Activated CD8-positive, alpha-beta memory T cell treated with anti-CD3 and anti-CD28 coated beads for 4 hours (primary cell): ENCODE results near the gene MGAT4B.

Experiments used
- DNase-seq, 2 donors: peaks; one replicate each; pipeline ENCODE4 v3.0.0-alpha.2; 2020; ENCODE audit warnings: low read depth in 2 of 2

Gene MGAT4B

DNA sequence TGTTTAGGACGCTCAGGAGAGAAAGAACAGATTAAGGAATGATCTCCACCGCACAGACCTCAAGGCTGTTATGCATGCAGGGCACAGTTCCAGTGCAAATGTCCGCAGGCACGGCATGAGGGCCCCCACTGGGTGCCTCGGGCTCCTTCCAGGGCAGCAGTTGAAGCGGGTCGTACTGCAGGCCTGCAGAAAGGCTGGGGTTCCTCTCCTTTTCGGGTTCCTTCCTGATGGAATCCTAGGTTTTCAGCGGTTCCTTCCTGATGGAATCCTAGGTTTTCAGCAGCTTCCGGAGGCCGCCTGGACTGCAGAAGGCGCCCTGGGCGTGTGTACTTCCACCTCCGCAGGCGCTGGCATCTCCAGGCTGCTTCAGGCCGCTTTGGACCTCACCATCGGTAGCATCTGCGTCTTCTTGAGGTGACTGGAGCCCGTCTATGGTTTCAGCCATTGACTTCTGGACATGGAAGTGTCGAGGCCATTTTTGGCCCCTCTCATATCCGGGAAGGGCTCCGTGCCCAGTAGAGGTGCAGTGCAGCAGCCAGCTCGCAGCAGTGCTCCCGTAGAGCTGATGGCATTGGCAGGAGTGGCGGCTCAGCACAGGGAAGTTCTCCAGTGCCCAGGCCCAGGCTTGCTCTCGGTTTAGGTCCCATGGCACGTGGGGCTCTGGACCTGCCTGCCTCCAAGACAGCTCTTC lies 5.6 kb upstream of the MGAT4B start:
- no peak for DNase-seq

DNA sequence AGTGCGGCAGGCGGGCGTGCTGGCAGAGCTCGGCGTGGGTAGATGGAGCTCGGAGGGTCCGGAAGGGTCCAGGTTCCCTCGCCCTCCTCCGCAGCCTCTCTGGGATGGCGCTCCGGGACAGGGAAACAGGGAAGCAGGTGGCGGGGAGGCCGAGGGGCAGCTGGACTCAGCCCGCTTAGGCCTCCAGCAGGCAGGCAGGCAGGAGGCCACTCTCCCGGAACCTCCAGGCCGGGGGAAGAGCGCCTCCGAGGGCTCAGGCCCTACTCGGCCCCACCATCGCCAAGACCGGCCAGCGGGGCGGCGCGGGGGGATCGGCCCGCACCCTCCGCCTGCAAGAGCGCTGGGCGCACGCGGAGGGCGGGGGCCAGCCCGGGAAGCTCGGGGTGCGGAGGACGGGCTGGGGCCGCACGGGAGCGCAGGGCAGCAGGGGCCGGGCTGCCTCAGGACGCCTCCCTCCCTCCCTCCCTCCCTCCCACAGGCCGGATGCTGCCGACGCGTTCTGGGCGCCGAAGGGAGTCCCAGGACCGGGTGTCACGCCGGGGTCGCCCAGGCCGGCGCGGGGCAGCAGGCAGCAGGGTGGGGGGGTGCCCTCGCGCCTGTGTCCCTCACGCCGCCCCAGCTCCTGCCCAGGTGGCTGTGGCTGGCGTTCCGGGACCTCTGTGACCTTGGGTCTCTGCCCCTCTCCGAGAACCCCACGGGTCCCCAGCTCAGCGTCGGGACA lies 977 bp downstream of the MGAT4B start:
- no peak for DNase-seq

DNA sequence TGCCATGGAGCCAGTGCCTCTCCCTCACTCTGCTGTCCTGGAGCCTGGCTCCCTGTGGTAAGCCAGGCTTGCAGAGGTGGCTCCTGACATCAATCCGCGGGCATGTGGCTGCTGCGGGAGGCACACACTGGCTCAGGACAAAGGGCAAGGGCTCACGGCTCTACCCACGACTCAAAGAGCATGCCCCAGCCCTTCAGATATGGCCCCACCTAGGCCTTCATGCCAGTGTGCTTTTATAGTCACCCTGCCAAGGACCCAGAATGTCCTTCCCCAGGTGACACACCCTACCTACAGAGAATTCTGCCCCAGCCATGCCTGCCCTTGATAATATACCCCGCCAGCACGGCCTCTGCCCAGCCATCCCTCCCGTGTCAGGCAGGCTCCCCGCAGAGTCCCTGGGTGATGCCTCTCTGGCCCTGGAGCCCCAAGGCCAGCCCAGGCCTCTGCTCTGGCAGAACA lies 1.6 kb downstream of the MGAT4B start:
- DNase-seq, result no peak

- no peak for DNase-seq
These were observed 2.1 kb downstream of the MGAT4B start for GRCh38 chr5:179804555-179804947.

GRCh38 chr5:179803651-179804554 lies 2.8 kb downstream of the MGAT4B start:
- DNase-seq, result no peak

DNA sequence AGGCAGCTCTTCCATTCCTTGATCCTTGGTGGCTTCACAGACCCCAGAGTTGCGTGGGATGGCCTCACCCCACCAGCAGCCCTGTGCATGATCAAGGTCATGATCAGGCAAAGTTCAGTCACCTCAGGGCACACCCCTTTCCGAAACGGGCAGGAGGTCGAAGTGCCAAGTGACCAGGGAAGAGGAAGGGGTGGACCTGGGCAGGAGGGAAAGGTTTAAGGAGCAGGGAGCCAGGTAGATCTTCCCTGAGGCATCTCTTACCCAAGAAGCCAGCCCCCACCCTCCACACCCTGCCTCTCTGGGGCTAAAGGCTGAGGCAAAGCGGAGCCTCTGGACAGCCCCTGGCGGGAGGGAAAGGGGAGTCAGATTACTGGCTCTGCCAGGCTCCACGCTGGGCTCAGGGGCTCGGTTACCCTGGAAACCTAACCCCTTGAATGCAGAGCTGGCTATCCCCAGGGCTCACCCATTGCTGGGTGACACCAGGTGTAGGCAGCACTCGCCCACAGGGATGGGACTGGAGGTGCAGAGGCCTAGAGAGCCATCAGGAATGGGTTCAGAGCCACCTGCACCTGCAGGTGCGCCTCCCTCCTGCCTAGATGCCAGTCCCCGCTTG lies 3.6 kb downstream of the MGAT4B start:
- no peak for DNase-seq

DNA sequence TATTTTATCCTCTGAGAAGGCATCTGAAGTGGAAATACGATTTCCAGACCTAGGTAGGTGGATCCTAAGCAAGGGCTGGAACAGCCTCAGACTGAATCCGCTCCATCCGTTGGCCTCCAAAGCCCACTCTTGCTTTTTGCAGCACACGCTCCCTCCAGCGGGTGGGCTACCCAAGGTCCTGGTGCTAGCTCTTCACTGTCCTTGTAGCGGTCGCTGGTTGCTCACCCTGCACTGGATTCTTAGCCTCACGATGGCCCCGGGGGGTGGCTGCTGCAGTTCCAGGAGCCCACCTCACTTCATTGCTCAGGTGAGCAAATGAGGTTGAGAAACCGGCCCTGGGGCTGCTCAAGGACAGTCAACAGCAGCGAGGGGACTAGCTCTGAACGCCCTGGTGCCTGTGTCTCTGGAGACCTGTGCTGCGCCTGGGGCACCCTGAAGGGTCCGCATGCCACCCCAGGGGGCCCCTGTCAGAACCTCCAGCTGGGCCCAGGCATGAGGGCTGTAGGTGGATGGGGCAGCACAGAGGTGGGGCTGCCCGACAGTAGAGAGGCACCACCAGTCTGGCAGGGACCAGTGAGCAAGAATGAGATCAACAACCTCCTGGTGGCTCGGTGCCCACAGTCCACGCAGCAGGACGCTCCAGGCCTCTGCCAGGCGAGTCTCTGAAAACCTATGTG lies 4.3 kb downstream of the MGAT4B start:
- DNase-seq, result no peak

GRCh38 chr5:179801304-179802206 lies 5.1 kb downstream of the MGAT4B start:
- DNase-seq, result peak; percentile 70 to 75

- no peak for DNase-seq
These were observed 5.9 kb downstream of the MGAT4B start for GRCh38 chr5:179800696-179801201.

GRCh38 chr5:179800071-179800695 lies 6.5 kb downstream of the MGAT4B start:
- no peak for DNase-seq

GRCh38 chr5:179799644-179799973 lies 7.1 kb downstream of the MGAT4B start:
- no peak for DNase-seq

GRCh38 chr5:179798771-179799643 lies 7.7 kb downstream of the MGAT4B start:
- DNase-seq, result no peak

DNA sequence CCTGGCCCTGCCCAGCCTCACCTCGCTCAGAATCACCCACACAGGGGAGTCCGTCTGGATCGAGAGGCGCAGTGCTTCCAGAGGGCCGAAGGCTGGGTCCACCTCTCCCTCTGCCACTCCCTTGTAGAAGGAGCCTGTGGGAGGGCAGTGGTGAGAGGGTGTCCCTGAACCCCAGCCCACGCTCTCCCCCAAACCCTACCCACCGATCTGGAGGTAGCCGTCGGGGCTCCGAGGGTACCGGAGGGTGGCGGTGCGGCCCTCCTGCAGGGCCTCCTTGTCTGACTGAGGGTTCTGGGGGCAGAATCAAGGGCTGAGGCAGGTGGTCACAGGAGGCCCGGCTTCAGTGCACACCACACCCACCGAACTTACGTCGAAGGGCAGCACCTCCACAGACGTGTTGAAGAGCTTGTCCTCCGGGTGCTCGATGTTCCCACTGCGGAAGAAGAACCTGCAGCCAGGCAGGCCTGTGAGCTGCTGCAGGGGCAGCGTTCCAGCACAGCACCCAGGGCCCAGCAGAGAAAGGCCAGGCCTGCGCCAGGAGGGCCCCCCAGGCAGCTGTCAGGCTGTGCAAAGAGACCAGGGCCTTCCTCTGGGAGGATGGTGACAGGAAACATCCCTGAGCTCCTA lies 8.4 kb downstream of the MGAT4B start:
- DNase-seq, result no peak

- DNase-seq, result no peak
These were observed 8.9 kb downstream of the MGAT4B start for GRCh38 chr5:179797741-179798140.

DNA sequence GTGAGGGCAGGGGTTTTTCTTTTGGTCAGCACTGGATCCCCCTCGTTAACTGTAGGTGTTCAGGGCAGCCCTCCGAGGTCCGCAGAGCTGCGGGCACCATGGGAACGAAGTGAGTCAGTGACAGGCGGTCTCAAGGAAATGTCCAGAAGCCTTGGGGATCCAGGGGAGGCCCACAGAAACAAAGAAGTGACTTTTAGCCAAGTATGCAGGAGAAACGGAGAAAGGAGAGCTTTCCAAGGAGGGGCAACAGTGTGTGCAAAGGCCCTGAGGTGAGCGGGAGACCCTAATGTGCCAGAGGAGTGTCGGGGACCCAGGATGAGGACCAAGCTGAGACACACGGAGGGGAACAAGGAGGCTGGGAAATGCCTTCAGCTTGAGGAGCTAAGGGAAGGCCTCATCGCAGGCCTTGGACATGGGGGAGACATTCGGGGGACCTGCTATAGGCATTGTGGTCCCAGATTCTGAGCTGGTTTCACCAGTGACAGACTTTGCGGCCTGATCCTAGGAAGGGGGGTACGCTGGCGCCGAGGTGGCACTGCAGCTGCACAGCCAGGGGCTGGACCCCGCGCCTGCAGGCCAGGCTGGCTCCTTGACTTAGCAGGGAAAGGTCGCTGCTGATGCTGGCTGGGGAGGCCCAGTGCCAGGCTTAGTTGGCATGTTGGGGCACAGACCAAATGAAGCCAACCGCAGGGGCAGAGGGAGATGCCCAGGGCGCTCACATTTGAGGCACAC lies 9.6 kb downstream of the MGAT4B start:
- DNase-seq, result no peak

DNA sequence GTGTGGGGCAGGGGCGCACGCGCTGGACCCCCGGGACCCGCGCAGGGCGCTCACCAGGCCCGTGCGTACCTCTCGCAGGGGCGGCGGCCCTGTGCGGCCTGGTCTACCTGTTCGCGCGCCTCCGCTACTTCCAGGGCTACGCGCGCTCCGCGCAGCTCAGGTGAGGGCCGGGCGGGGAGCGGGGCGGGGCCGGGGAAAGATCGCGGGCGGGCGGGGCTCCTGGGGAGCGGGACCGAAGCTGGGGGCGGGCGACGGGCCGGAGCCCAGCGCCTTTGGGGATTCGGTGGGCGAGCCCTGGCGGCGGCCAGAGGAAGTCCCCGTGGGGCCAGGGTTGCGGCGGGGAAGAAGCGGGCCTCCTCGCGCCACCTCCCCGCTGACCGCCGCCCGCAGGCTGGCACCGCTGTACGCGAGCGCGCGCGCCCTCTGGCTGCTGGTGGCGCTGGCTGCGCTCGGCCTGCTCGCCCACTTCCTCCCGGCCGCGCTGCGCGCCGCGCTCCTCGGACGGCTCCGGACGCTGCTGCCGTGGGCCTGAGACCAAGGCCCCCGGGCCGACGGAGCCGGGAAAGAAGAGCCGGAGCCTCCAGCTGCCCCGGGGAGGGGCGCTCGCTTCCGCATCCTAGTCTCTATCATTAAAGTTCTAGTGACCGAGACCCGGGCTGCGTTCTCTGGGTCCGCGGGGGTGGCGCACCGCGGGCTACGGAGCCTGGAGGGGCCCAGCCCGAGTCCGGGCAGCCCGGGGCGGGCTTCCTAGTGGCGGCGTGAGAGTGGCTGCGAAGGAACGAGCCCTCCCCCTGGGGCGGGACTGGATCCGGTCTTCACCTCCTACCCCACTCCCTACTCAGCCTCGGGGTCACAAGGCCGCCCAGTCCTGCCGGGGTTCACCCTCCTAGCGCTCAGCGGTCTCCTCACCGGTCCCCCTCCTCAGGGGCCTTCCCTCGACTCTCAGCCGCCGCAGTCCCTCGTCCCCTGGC lies 10.5 kb downstream of the MGAT4B start:
- peak in 1 of 2 donors; percentile 25 for DNase-seq
